ENCODE results near the gene GPR142.

GPR142 gene

DNA sequence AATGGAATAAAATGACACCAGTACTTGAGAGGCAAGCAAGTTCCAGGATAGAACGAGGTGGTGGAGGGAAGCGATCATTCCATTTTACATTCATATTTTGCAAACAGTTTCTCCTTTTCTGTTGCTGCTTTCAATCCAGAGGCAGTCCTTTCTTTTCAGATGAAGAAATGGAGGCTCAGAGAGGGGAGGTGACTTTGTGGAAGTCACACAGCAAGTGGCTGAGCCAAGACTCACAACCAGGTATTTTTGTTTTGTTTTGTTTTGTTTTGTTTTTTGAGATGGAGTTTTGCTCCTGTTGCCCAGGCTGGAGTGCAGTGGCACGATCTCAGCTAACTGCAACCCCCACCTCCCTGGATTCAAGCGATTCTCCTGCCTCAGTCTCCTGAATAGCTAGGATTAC lies 29.3 kb downstream of the GPR142 start:
- no peak overlapping the region for H3K4ac ChIP-seq (ENCODE audit: low read depth in 1 of 2, low read length in 2 of 2)
- H4K8ac ChIP-seq (ENCODE audit: low read length): no peak overlapping the region
- H2AK5ac ChIP-seq (ENCODE audit: low read length, severe bottlenecking): no peak overlapping the region
- H2BK12ac ChIP-seq (ENCODE audit: low read length in 2 of 2): no peak overlapping the region
- H3K36me3 ChIP-seq (ENCODE audit: control insufficient read depth in 1 of 2, insufficient read depth in 2 of 2, low read depth in 1 of 2, low read length in 2 of 2): no peaks in the 10 kb centered on the region
- H2BK120ac ChIP-seq (ENCODE audit: low read depth, low read length): no peak overlapping the region
- 100% methylated on average over 2 of the region's 4 CpGs for WGBS
- no peak overlapping the region for H4K91ac ChIP-seq (ENCODE audit: low read length)
- H3K27me3 ChIP-seq (ENCODE audit: control insufficient read depth in 1 of 2, insufficient read depth in 1 of 2, low read length in 2 of 2): peaks cover 0 to 18% of the 10 kb centered on the region in 2 experiments
- H2BK15ac ChIP-seq (ENCODE audit: low read depth, poor library complexity, severe bottlenecking): no peak overlapping the region
- H3K9ac ChIP-seq (ENCODE audit: low read length): no peak overlapping the region
- DNase-seq: no peak
- H3K4me3 ChIP-seq (ENCODE audit: insufficient read depth in 1 of 2, low read depth in 1 of 2, low read length in 2 of 2): no peak overlapping the region
- H3K4me1 ChIP-seq (ENCODE audit: control insufficient read depth, insufficient read depth, low read depth, low read length): peaks cover 8% of the 10 kb centered on the region
- no peak overlapping the region for H2BK5ac ChIP-seq (ENCODE audit: low read depth, low read length, poor library complexity, severe bottlenecking)
- H3K79me1 ChIP-seq (replicated peaks; ENCODE audit: low read length, poor library complexity, severe bottlenecking): no peaks in the 10 kb centered on the region
- H3K27ac ChIP-seq (ENCODE audit: low read length, poor library complexity, severe bottlenecking): no peak overlapping the region
- no peak overlapping the region for H3K18ac ChIP-seq (ENCODE audit: low read depth in 1 of 2, low read length in 2 of 2)
- no peak overlapping the region for H3K4me2 ChIP-seq (ENCODE audit: low read length, poor library complexity, severe bottlenecking)
- H2AFZ ChIP-seq (ENCODE audit: low read depth, low read length): no peak overlapping the region
- H3K23ac ChIP-seq (ENCODE audit: low read length in 2 of 2): no peak overlapping the region
- H3K14ac ChIP-seq (ENCODE audit: low read length in 2 of 2): no peak overlapping the region
- H3K9me3 ChIP-seq (ENCODE audit: control insufficient read depth, low read length): no peaks in the 10 kb centered on the region

DNA sequence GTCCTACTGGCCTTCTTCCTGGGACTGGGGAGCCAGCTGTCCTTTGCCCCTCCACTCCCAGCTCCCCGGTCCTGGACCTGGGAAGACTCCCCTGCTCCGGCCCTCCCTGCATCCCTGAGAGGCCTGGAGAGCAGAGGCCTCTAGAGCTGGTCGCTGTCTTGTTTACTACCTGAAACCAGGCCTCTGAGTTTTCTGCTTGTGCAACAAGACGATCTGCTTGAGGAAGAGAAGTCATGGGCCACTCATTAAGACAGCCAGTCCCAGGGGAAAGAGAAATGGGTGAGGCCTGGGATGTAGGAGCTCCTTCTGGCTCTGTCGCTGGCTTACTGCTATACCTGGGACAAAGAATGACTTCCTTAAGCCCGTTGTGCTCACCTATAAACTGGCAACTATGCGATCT lies 34.7 kb downstream of the GPR142 start:
- H3K4me3 ChIP-seq (ENCODE audit: insufficient read depth in 1 of 2, low read depth in 1 of 2, low read length in 2 of 2): no peak overlapping the region
- no peak overlapping the region for H3K14ac ChIP-seq (ENCODE audit: low read length in 2 of 2)
- no peak overlapping the region for H3K9ac ChIP-seq (ENCODE audit: low read length)
- no peak overlapping the region for H2AFZ ChIP-seq (ENCODE audit: low read depth, low read length)
- H2AK5ac ChIP-seq (ENCODE audit: low read length, severe bottlenecking): no peak overlapping the region
- no peak overlapping the region for H4K8ac ChIP-seq (ENCODE audit: low read length)
- no peak overlapping the region for H2BK5ac ChIP-seq (ENCODE audit: low read depth, low read length, poor library complexity, severe bottlenecking)
- H3K36me3 ChIP-seq (ENCODE audit: control insufficient read depth in 1 of 2, insufficient read depth in 2 of 2, low read depth in 1 of 2, low read length in 2 of 2): no peaks in the 10 kb centered on the region
- no peak overlapping the region for H3K23ac ChIP-seq (ENCODE audit: low read length in 2 of 2)
- DNase-seq: no peak
- H3K27me3 ChIP-seq (ENCODE audit: control insufficient read depth in 1 of 2, insufficient read depth in 1 of 2, low read length in 2 of 2): peaks cover 0 to 38% of the 10 kb centered on the region in 2 experiments
- H2BK120ac ChIP-seq (ENCODE audit: low read depth, low read length): no peak overlapping the region
- H3K27ac ChIP-seq (ENCODE audit: low read length, poor library complexity, severe bottlenecking): no peak overlapping the region
- no peak overlapping the region for H2BK15ac ChIP-seq (ENCODE audit: low read depth, poor library complexity, severe bottlenecking)
- no peak overlapping the region for H4K91ac ChIP-seq (ENCODE audit: low read length)
- H3K18ac ChIP-seq (ENCODE audit: low read depth in 1 of 2, low read length in 2 of 2): no peak overlapping the region
- peaks cover 5% of the 10 kb centered on the region for H3K4me1 ChIP-seq (ENCODE audit: control insufficient read depth, insufficient read depth, low read depth, low read length)
- H3K4ac ChIP-seq (ENCODE audit: low read depth in 1 of 2, low read length in 2 of 2): no peak overlapping the region
- no peak overlapping the region for H2BK12ac ChIP-seq (ENCODE audit: low read length in 2 of 2)
- H3K4me2 ChIP-seq (ENCODE audit: low read length, poor library complexity, severe bottlenecking): no peak overlapping the region
- no peaks in the 10 kb centered on the region for H3K9me3 ChIP-seq (ENCODE audit: control insufficient read depth, low read length)
- WGBS: 78% methylated on average over 7 of the region's 7 CpGs
- no peaks in the 10 kb centered on the region for H3K79me1 ChIP-seq (replicated peaks; ENCODE audit: low read length, poor library complexity, severe bottlenecking)

DNA sequence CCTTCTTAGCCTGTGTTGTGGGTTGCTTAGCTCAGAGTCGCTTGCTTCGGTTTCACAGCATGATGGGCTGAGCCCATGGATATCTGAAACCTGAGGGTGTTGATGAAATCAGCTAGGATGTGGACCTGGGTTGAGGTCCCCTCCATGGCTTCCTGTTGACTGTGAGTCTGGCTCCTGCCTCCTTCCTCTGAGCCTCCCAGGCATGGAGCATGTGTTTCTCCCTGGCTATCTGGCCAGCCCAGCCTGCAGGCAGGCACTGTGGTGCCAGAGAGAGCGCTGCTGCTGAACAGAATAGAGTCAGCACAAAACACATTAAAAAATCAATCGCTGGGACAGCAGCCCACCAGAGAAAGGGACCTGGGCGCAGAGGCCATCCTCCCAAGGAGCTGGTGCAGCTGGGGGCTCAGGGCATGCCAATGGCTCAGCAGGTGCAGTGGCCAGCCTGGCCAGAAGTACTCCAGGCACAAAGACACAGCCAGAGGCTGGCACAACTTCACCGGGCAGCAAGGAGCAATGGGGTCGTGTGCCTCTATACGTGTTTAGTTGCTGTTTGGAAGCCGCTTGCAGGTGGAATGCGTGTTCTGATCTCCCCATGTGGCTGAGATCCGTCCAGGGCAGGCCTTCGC lies 36.3 kb downstream of the GPR142 start:
- Histone ChIP-seq H3K18ac (ENCODE audit: low read depth in 1 of 2, low read length in 2 of 2) (no peak overlapping the region), H2AFZ (ENCODE audit: low read depth, low read length) (no peak overlapping the region), H3K27me3 (ENCODE audit: control insufficient read depth in 1 of 2, insufficient read depth in 1 of 2, low read length in 2 of 2) (peaks cover 0 to 32% of the 10 kb centered on the region in 2 experiments), H3K79me1 (replicated peaks; ENCODE audit: low read length, poor library complexity, severe bottlenecking) (no peaks in the 10 kb centered on the region), H4K8ac (ENCODE audit: low read length) (no peak overlapping the region), H2BK15ac (ENCODE audit: low read depth, poor library complexity, severe bottlenecking) (no peak overlapping the region), H2BK120ac (ENCODE audit: low read depth, low read length) (no peak overlapping the region), H3K27ac (ENCODE audit: low read length, poor library complexity, severe bottlenecking) (no peak overlapping the region), H3K4me2 (ENCODE audit: low read length, poor library complexity, severe bottlenecking) (no peak overlapping the region), H3K23ac (ENCODE audit: low read length in 2 of 2) (no peak overlapping the region), H3K4ac (ENCODE audit: low read depth in 1 of 2, low read length in 2 of 2) (no peak overlapping the region), H3K14ac (ENCODE audit: low read length in 2 of 2) (no peak overlapping the region), H3K4me3 (ENCODE audit: insufficient read depth in 1 of 2, low read depth in 1 of 2, low read length in 2 of 2) (no peak overlapping the region), H3K36me3 (ENCODE audit: control insufficient read depth in 1 of 2, insufficient read depth in 2 of 2, low read depth in 1 of 2, low read length in 2 of 2) (no peaks in the 10 kb centered on the region), H3K9ac (ENCODE audit: low read length) (no peak overlapping the region), H3K4me1 (ENCODE audit: control insufficient read depth, insufficient read depth, low read depth, low read length) (peaks cover 6% of the 10 kb centered on the region), H2AK5ac (ENCODE audit: low read length, severe bottlenecking) (no peak overlapping the region), H3K9me3 (ENCODE audit: control insufficient read depth, low read length) (no peaks in the 10 kb centered on the region), H4K91ac (ENCODE audit: low read length) (no peak overlapping the region), H2BK12ac (ENCODE audit: low read length in 2 of 2) (no peak overlapping the region), H2BK5ac (ENCODE audit: low read depth, low read length, poor library complexity, severe bottlenecking) (no peak overlapping the region)
- WGBS: 79% methylated on average over 12 of the region's 12 CpGs
- no peak for DNase-seq

DNA sequence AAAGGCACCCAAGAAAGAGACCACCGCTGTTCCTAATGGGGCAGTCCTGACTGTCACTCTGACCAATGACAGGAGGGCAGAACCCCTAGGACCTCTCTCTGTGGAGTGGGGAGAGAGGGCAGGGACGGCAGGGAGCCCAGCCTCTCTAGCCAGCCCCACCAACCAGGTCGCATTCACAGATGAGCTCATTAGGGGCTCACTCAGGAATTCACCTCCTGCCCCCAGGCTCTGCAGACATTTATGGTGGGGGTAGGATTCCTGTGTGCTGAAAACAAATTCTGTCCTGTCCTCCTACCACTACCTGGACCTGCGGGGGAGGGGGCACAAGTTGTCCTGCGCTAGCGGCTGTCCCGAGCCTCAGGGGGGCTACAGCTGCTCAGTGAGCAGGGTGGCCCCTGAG lies 36.9 kb downstream of the GPR142 start:
- H4K8ac ChIP-seq (ENCODE audit: low read length): no peak overlapping the region
- H3K18ac ChIP-seq (ENCODE audit: low read depth in 1 of 2, low read length in 2 of 2): no peak overlapping the region
- H4K91ac ChIP-seq (ENCODE audit: low read length): no peak overlapping the region
- no peaks in the 10 kb centered on the region for H3K79me1 ChIP-seq (replicated peaks; ENCODE audit: low read length, poor library complexity, severe bottlenecking)
- H2AFZ ChIP-seq (ENCODE audit: low read depth, low read length): no peak overlapping the region
- DNase-seq: no peak
- peaks cover 0 to 32% of the 10 kb centered on the region in 2 experiments for H3K27me3 ChIP-seq (ENCODE audit: control insufficient read depth in 1 of 2, insufficient read depth in 1 of 2, low read length in 2 of 2)
- H3K4me1 ChIP-seq (ENCODE audit: control insufficient read depth, insufficient read depth, low read depth, low read length): peaks cover 6% of the 10 kb centered on the region
- no peak overlapping the region for H2BK15ac ChIP-seq (ENCODE audit: low read depth, poor library complexity, severe bottlenecking)
- H3K9me3 ChIP-seq (ENCODE audit: control insufficient read depth, low read length): no peaks in the 10 kb centered on the region
- 65% methylated on average over 5 of the region's 7 CpGs for WGBS
- H2AK5ac ChIP-seq (ENCODE audit: low read length, severe bottlenecking): no peak overlapping the region
- H3K4me3 ChIP-seq (ENCODE audit: insufficient read depth in 1 of 2, low read depth in 1 of 2, low read length in 2 of 2): no peak overlapping the region
- no peak overlapping the region for H3K9ac ChIP-seq (ENCODE audit: low read length)
- H2BK12ac ChIP-seq (ENCODE audit: low read length in 2 of 2): no peak overlapping the region
- H3K36me3 ChIP-seq (ENCODE audit: control insufficient read depth in 1 of 2, insufficient read depth in 2 of 2, low read depth in 1 of 2, low read length in 2 of 2): no peaks in the 10 kb centered on the region
- no peak overlapping the region for H3K4ac ChIP-seq (ENCODE audit: low read depth in 1 of 2, low read length in 2 of 2)
- H3K4me2 ChIP-seq (ENCODE audit: low read length, poor library complexity, severe bottlenecking): no peak overlapping the region
- no peak overlapping the region for H3K14ac ChIP-seq (ENCODE audit: low read length in 2 of 2)
- H2BK5ac ChIP-seq (ENCODE audit: low read depth, low read length, poor library complexity, severe bottlenecking): no peak overlapping the region
- no peak overlapping the region for H3K27ac ChIP-seq (ENCODE audit: low read length, poor library complexity, severe bottlenecking)
- H3K23ac ChIP-seq (ENCODE audit: low read length in 2 of 2): no peak overlapping the region
- H2BK120ac ChIP-seq (ENCODE audit: low read depth, low read length): no peak overlapping the region

All from mesenchymal stem cell (in vitro differentiated cells and primary cell).